GM10266 (cell line): ENCODE measurements around the gene ADGRB3.

Source experiments
- DNase-seq: peaks from one replicate; pipeline ENCODE4 v3.0.0; 2012; ENCODE audit errors: extremely low spot score
- CTCF ChIP-seq: IDR thresholded peaks from 2 replicates; pipeline ENCODE4 v1.5.1; 2012; ENCODE audit warnings: mild to moderate bottlenecking, low read depth; ENCODE audit not compliant: control insufficient read depth, insufficient read depth; ENCODE audit errors: missing control alignments

The ADGRB3 gene

DNA sequence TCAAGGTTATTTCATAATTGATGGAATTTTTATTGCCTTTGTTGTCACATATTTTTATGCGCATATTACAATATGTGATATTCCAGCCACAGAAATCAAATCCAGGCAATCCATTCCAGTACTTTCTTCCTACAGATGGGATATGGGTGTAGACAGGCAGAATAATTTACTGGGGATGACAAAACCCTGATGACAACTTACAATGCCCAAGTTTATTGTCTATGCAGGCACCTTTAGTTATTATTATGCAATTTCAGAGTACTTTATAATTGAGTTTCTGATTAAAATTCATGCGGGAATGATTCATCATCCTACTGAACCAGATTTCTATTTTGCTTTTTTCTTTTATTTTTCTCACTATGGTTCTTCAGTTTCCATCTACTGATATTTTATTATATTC lies 803.0 kb downstream of the ADGRB3 start:
- no peak for TF ChIP-seq CTCF
- DNase-seq, result no peak
